Measurements from ENCODE around the gene DGKQ.

Gene DGKQ

DNA sequence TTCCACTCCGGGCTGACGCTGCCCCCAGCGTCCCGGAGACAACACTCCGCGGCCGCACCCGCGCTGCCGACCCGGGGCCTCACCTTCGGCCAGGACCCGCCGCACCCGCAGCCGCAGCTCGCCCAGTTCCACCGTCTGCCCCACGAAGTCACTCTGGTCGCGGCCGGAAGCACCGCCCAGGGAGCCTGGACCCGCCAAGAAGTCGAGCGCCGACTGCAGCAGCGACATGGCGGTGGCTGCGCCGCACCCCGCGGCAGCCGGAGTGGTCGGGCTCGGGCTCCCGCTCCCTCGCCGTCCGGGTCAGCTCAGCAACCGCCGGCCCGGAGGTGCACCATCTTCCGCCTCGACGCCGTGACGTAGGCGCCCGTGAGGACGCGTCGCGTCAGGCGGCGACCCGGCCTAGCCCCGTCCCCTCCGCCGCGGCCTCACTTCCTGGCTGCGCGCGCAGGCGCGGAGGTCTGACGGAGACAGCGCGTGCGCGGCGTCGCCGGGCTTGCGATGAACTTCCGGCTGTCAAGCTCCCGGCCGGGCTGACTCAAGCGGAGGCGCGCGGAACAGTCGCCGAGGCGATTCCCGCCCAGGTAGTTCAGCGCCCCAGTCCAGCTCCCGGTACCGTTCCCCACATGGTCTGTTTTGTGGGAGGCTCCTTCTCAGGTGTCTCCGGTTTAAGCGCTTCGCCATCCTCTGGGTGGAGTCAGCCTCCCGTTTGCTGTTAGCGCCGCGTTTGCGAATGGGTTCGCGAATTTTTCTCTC lies 41.2 kb downstream of the DGKQ start, which contains the start of the genes GAK and TMEM175:
TSS of gene GAK (minus strand) at position 357 of the 753 bp plus-strand sequence. CDS start at position 228, 129 bp downstream.
TSS of gene TMEM175 (plus strand) at position 501 of the 753 bp plus-strand sequence. CDS start 15,280 bp downstream, outside the sequence.
- TF ChIP-seq SPI1 (IDR thresholded peaks at IDR 0.05; ENCODE audit: borderline replicate concordance, low read depth) (peak; percentile 69; the same call in 1 of the 2 replicates), GABPA (IDR thresholded peaks at IDR 0.05; ENCODE audit: low read depth) (peak; percentile 63; the same call in 1 of the 2 replicates), POLR2AphosphoS5 (IDR thresholded peaks at IDR 0.05; ENCODE audit: low read depth) (peak; percentile 61; the same call in 1 of the 2 replicates)
- TF ChIP-seq, protein P1, sequence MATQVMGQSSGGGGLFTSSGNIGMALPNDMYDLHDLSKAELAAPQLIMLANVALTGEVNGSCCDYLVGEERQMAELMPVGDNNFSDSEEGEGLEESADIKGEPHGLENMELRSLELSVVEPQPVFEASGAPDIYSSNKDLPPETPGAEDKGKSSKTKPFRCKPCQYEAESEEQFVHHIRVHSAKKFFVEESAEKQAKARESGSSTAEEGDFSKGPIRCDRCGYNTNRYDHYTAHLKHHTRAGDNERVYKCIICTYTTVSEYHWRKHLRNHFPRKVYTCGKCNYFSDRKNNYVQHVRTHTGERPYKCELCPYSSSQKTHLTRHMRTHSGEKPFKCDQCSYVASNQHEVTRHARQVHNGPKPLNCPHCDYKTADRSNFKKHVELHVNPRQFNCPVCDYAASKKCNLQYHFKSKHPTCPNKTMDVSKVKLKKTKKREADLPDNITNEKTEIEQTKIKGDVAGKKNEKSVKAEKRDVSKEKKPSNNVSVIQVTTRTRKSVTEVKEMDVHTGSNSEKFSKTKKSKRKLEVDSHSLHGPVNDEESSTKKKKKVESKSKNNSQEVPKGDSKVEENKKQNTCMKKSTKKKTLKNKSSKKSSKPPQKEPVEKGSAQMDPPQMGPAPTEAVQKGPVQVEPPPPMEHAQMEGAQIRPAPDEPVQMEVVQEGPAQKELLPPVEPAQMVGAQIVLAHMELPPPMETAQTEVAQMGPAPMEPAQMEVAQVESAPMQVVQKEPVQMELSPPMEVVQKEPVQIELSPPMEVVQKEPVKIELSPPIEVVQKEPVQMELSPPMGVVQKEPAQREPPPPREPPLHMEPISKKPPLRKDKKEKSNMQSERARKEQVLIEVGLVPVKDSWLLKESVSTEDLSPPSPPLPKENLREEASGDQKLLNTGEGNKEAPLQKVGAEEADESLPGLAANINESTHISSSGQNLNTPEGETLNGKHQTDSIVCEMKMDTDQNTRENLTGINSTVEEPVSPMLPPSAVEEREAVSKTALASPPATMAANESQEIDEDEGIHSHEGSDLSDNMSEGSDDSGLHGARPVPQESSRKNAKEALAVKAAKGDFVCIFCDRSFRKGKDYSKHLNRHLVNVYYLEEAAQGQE (IDR thresholded peaks at IDR 0.05; ENCODE audit: insufficient replicate concordance, low read depth) = no peak
- TF ChIP-seq, protein P2, sequence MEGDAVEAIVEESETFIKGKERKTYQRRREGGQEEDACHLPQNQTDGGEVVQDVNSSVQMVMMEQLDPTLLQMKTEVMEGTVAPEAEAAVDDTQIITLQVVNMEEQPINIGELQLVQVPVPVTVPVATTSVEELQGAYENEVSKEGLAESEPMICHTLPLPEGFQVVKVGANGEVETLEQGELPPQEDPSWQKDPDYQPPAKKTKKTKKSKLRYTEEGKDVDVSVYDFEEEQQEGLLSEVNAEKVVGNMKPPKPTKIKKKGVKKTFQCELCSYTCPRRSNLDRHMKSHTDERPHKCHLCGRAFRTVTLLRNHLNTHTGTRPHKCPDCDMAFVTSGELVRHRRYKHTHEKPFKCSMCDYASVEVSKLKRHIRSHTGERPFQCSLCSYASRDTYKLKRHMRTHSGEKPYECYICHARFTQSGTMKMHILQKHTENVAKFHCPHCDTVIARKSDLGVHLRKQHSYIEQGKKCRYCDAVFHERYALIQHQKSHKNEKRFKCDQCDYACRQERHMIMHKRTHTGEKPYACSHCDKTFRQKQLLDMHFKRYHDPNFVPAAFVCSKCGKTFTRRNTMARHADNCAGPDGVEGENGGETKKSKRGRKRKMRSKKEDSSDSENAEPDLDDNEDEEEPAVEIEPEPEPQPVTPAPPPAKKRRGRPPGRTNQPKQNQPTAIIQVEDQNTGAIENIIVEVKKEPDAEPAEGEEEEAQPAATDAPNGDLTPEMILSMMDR (IDR thresholded peaks at IDR 0.05; ENCODE audit: insufficient read depth, low read length) = no peak
- peak within 1 kb of the TSS; percentile 80 for H3K27ac ChIP-seq (replicated peaks)
- peak within 1 kb of the TSS; percentile 98 for H3K4me3 ChIP-seq (replicated peaks; ENCODE audit: insufficient read depth, low read length)
- DNase-seq (ENCODE audit: low read depth in 1 of 2, low spot score in 1 of 2) = peak; percentile 91 to 94
- no peaks in the 10 kb centered on the region for H3K27me3 ChIP-seq (ENCODE audit: insufficient read depth, poor library complexity, severe bottlenecking)

DNA sequence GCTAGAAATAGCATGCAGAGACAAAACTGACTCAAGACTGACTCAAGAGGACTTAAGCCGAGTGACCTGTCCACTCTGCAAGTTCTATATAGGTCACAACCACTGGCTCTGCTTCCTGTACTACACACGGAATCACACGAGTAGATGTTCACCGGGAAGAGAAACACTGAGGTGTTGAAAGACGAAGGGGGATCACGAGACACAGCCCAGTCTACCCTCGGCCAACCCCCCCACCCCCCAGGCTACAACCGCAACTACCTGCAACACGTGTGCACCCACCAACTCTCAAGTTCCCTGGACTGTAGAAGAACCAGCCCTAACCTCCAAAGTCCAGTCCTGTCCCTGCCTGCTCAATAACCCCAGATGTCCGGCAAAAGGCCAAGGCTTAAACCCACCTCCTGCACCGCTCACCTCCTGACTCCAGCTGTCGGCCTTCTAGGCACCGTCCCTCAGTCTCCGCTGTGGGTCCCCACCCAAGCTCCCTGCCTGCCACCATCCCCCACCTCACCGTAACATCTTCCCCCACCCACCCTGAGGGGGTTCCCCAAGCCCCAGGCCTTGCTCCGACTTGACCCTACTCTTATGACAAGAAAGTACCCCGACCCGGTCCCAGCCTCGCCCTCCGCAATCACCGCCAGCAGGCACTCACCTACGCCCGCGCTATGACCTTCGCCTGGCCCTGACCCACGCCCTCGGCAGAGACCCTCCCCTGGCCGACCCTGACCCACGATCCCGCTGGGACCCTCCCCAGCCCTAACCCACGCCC lies 42.0 kb downstream of the DGKQ start:
- Histone ChIP-seq H3K27me3 (ENCODE audit: insufficient read depth, poor library complexity, severe bottlenecking) (no peaks in the 10 kb centered on the region), H3K27ac (replicated peaks) (peak overlapping the region; percentile 80), H3K4me3 (replicated peaks; ENCODE audit: insufficient read depth, low read length) (peak overlapping the region; percentile 98)
- DNase-seq (ENCODE audit: low read depth in 1 of 2, low spot score in 1 of 2) = peak in 1 of 2 experiments; percentile 26
- TF ChIP-seq POLR2AphosphoS5 (IDR thresholded peaks at IDR 0.05; ENCODE audit: low read depth) (no peak), GABPA (IDR thresholded peaks at IDR 0.05; ENCODE audit: low read depth) (no peak), SPI1 (IDR thresholded peaks at IDR 0.05; ENCODE audit: borderline replicate concordance, low read depth) (no peak)
- TF ChIP-seq, protein P2 (IDR thresholded peaks at IDR 0.05; ENCODE audit: insufficient read depth, low read length) = no peak
- TF ChIP-seq, protein P1 (IDR thresholded peaks at IDR 0.05; ENCODE audit: insufficient replicate concordance, low read depth) = no peak

DNA sequence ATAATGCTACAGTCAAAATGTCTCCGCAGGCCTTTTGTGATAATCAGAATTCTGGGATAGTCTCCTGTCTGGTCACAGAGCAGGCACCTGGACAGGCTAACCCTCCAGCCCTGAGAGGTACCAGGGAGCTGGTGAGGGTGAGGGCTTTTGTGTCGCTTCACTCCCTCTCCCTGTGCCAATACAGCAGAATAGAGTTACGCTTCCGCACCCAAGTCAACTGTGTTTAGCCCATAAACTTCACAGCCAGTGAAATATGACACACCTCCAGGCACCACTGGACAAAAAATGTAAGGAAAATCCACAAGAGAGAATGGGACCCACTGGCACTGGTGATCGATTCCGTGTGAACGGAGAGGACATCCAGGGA lies 42.6 kb downstream of the DGKQ start:
- DNase-seq (ENCODE audit: low read depth in 1 of 2, low spot score in 1 of 2) = no peak
- Histone ChIP-seq H3K4me3 (replicated peaks; ENCODE audit: insufficient read depth, low read length) (peak overlapping the region; percentile 98), H3K27ac (replicated peaks) (peak overlapping the region; percentile 80), H3K27me3 (ENCODE audit: insufficient read depth, poor library complexity, severe bottlenecking) (no peaks in the 10 kb centered on the region)
- no peak for TF ChIP-seq POLR2AphosphoS5 (IDR thresholded peaks at IDR 0.05; ENCODE audit: low read depth)
- no peak for TF ChIP-seq SPI1 (IDR thresholded peaks at IDR 0.05; ENCODE audit: borderline replicate concordance, low read depth)
- TF ChIP-seq, protein P1 (IDR thresholded peaks at IDR 0.05; ENCODE audit: insufficient replicate concordance, low read depth) = no peak
- TF ChIP-seq, protein P2 (IDR thresholded peaks at IDR 0.05; ENCODE audit: insufficient read depth, low read length) = no peak

All from HL-60 (cell line).